CD4-positive, alpha-beta T cell (primary cell): ENCODE measurements around the gene CLSTN1. TPM values are rescaled to one million over a fixed set of nuclear protein-coding genes. Genes with fewer than 3 reads are reported as not detected.

Experiments used
- ATAC-seq: fragments of 200-7000 bp; cut with Tn5 transposase; one replicate; pipeline ENCODE4 v1.10.0; 2022; ENCODE audit warnings: mild to moderate bottlenecking; ENCODE audit not compliant: poor library complexity
- CTCF ChIA-PET: fragments of 350-600 bp; sonication (Branson Sonifier 250); formaldehyde crosslinking; loops from one replicate; lab custom pipeline; 2021; ENCODE audit warnings: antibody characterized with exemption, inconsistent platforms; lab: Charles Lee
- POLR2A ChIA-PET: fragments of 350-600 bp; sonication (Branson Sonifier 250); formaldehyde crosslinking; loops from one replicate; lab custom pipeline; 2021; ENCODE audit warnings: antibody characterized with exemption, inconsistent platforms; lab: Charles Lee
- DNase-seq, 14 experiments: peaks; one replicate each; pipeline ENCODE4 v3.0.0-alpha.2; 2013 to 2020; ENCODE audit warnings: mixed read lengths in 2 of 14
- H3K27ac ChIP-seq, 2 donors: one replicate each; pipeline versions ENCODE4 v1.5.1 to v1.7.0; 2013; ENCODE audit warnings: low read length in 2 of 2, low read depth in 1 of 2, mild to moderate bottlenecking in 1 of 2
- H3K27me3 ChIP-seq, 2 experiments: 1 replicate in 1 of 2; 2 replicates in 1 of 2; pipeline versions ENCODE4 v1.6.1 to v1.7.0; 2013; ENCODE audit warnings: low read length in 2 of 2, control low read depth in 1 of 2, mild to moderate bottlenecking in 1 of 2, moderate library complexity in 1 of 2; ENCODE audit not compliant: insufficient read depth in 2 of 2, control insufficient read depth in 1 of 2
- H3K36me3 ChIP-seq: one replicate; pipeline ENCODE4 v1.6.1; 2013; ENCODE audit warnings: low read length, control low read depth; ENCODE audit not compliant: insufficient read depth
- H3K4me1 ChIP-seq: one replicate; pipeline ENCODE4 v1.6.1; 2013; ENCODE audit warnings: low read length, control low read depth; ENCODE audit not compliant: insufficient read depth
- H3K4me3 ChIP-seq: one replicate; pipeline ENCODE4 v1.5.1; 2013; ENCODE audit warnings: mild to moderate bottlenecking, low read length, moderate library complexity
- H3K9me3 ChIP-seq, 2 experiments: 1 replicate in 1 of 2; 2 replicates in 1 of 2; pipeline versions ENCODE4 v1.6.1 to v1.7.0; 2013; ENCODE audit warnings: low read length in 2 of 2, mild to moderate bottlenecking in 2 of 2, control low read depth in 1 of 2, moderate library complexity in 1 of 2; ENCODE audit not compliant: control insufficient read depth in 1 of 2, insufficient read depth in 1 of 2
- H3K27ac Mint-ChIP-seq: one replicate; pipeline ENCODE4 v1.8.0; 2020; ENCODE audit warnings: mixed read lengths
- H3K27me3 Mint-ChIP-seq: one replicate; pipeline ENCODE4 v1.8.0; 2021; ENCODE audit warnings: mixed read lengths
- H3K36me3 Mint-ChIP-seq: one replicate; pipeline ENCODE4 v1.8.0; 2021; ENCODE audit warnings: low read depth, mixed read lengths
- H3K4me1 Mint-ChIP-seq: one replicate; pipeline ENCODE4 v1.8.0; 2021; ENCODE audit warnings: low read depth, mixed read lengths
- H3K4me3 Mint-ChIP-seq: one replicate; pipeline ENCODE4 v1.8.0; 2020; ENCODE audit warnings: mild to moderate bottlenecking, mixed read lengths
- H3K9me3 Mint-ChIP-seq: one replicate; pipeline ENCODE4 v1.8.0; 2020; ENCODE audit warnings: mixed read lengths
- CTCF ChIP-seq: fragments of 200-600 bp; IDR thresholded peaks from one replicate; pipeline ENCODE4 v1.8.0; 2022; ENCODE audit warnings: antibody characterized with exemption, mild to moderate bottlenecking
- intact Hi-C, 2 experiments: fragments of 100-400 bp; cut with DNase I in 1 of 2; cut with micrococcal nuclease in 1 of 2; formaldehyde crosslinking; loops; one replicate each; pipeline versions ENCODE4 v1.15.1 to v1.9.0; 2023 to 2025; cut with DNase I, micrococcal nuclease
- total RNA-seq, 174 experiments: library from RNA in 2 of 174; stranded (reverse) in 2 of 174; gene quantifications; one replicate each; pipeline ENCODE4 v1.2.3 and lab custom pipeline; 2021 to 2026

CLSTN1 gene
- total RNA-seq, 2 experiments from 2014 or later, result 66.8 to 68.1 TPM

GRCh38 chr1:9758559-9759121 is 65.1 kb downstream of the CLSTN1 start:
- ATAC-seq, result no peak
- Histone ChIP-seq H3K4me3 (no peak overlapping the region), H3K4me1 (no peaks in the 10 kb centered on the region), H3K36me3 (peaks cover 5% of the 10 kb centered on the region), H3K9me3 (no peaks in the 10 kb centered on the region), H3K27me3 (no peaks in the 10 kb centered on the region), H3K27ac (no peak overlapping the region)
- Mint-ChIP-seq H3K9me3 (no peaks in the 10 kb centered on the region), H3K27me3 (no peaks in the 10 kb centered on the region), H3K4me1 (peaks cover 31% of the 10 kb centered on the region), H3K27ac (no peak overlapping the region), H3K36me3 (peaks cover 33% of the 10 kb centered on the region), H3K4me3 (no peak overlapping the region)
- TF ChIP-seq CTCF, result no peak
- ChIA-PET POLR2A (no interaction called here), CTCF (interaction anchor here (0.7 kb wide), 1 partner anchor 26 kb away, joined by 3 read pairs; no protein-coding TSS in a partner anchor)
- intact Hi-C loops, result no loop called here
- DNase-seq, result no peak

GRCh38 chr1:9755441-9755995 is 68.2 kb downstream of the CLSTN1 start:
- ATAC-seq (no peak), DNase-seq (no peak)
- TF ChIP-seq CTCF, result no peak
- Histone ChIP-seq H3K4me1 (no peaks in the 10 kb centered on the region), H3K9me3 (no peaks in the 10 kb centered on the region), H3K4me3 (no peak overlapping the region), H3K27ac (no peak overlapping the region), H3K36me3 (peaks cover 25% of the 10 kb centered on the region), H3K27me3 (no peaks in the 10 kb centered on the region)
- H3K27ac Mint-ChIP-seq, result peak overlapping the region; percentile 4
- intact Hi-C loops, result no loop called here
- no peaks in the 10 kb centered on the region for H3K27me3 Mint-ChIP-seq
- POLR2A ChIA-PET, result interaction anchor here (0.7 kb wide), 1 partner anchor 16 kb away, joined by 3 read pairs; no protein-coding TSS in a partner anchor
- no peak overlapping the region for H3K4me3 Mint-ChIP-seq
- H3K9me3 Mint-ChIP-seq, result no peaks in the 10 kb centered on the region
- CTCF ChIA-PET, result interaction anchor here (1.0 kb wide), 1 partner anchor 72 kb away, joined by 5 read pairs; no protein-coding TSS in a partner anchor
- H3K36me3 Mint-ChIP-seq, result peaks cover 47% of the 10 kb centered on the region
- H3K4me1 Mint-ChIP-seq, result peaks cover 19% of the 10 kb centered on the region

- Mint-ChIP-seq H3K27ac (no peak overlapping the region), H3K4me1 (peaks cover 13% of the 10 kb centered on the region), H3K9me3 (no peaks in the 10 kb centered on the region), H3K4me3 (no peak overlapping the region), H3K27me3 (no peaks in the 10 kb centered on the region), H3K36me3 (peaks cover 64% of the 10 kb centered on the region)
- Histone ChIP-seq H3K4me1 (no peaks in the 10 kb centered on the region), H3K27ac (no peak overlapping the region), H3K4me3 (no peak overlapping the region), H3K36me3 (peaks cover 45% of the 10 kb centered on the region), H3K9me3 (no peaks in the 10 kb centered on the region), H3K27me3 (no peaks in the 10 kb centered on the region)
- TF ChIP-seq CTCF, result no peak
- DNase-seq (no peak), ATAC-seq (no peak)
- ChIA-PET POLR2A (no interaction called here), CTCF (no interaction called here)
- intact Hi-C loops, result no loop called here
Measured at GRCh38 chr1:9753121-9753531, 70.6 kb downstream of the CLSTN1 start.
